ENCODE data around the gene PIMREG.

Gene PIMREG

DNA sequence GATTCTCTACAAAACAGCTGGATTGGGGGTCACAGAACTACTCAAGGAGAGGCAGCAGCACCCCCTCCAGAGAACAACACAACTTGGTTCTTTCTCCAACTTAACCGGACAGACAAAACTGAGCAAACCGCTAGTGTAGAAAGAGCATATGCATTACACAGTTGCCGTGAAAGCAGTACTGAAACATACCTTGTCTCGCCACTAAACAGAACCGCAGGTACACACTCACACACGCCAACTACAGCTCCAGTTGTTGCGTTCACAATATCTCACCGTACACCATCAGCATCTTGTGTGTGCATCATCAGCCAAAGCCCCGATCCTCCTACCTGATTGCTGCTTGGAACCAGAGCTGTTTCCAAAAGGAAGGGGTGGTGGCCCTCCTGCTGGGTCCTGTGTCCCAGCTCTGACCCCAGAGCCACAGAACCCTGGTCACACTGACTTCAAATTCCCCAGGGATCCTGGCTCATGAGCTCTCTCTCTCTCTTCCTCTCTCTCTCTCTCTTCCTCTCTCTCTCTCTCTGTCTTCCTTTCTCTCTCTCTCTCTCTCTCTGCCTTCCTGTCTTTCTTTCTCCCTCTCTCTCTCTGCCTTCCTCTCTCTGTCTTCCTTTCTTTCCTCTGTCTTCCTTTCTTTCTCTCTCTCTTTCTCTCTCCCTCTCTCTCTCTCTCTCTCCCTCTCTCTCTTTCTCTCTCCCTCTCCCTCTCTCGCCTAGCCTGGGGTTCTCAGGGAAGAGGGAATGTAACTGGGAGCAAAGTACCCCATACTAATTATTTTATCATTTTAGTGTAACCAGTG, 8.4 kb downstream of the PIMREG start:
- Histone ChIP-seq H3K9me3 (ENCODE audit: severe bottlenecking) (no peaks in the 10 kb centered on the region), H3K4me3 (ENCODE audit: severe bottlenecking) (no peak overlapping the region), H3K4me1 (ENCODE audit: insufficient read depth, poor library complexity, severe bottlenecking) (peaks cover 7% of the 10 kb centered on the region), H3K27ac (ENCODE audit: poor library complexity, severe bottlenecking) (no peak overlapping the region), H3K36me3 (ENCODE audit: low read depth) (peaks cover 16% of the 10 kb centered on the region; the same call in 1 of the 2 replicates), H3K27me3 (ENCODE audit: insufficient read depth, poor library complexity, severe bottlenecking) (no peaks in the 10 kb centered on the region)
- DNase-seq (ENCODE audit: low spot score) (no peak), ATAC-seq (ENCODE audit: low read depth) (no peak)
- TF ChIP-seq CTCF (IDR thresholded peaks at IDR 0.05; ENCODE audit: poor library complexity, severe bottlenecking) = no peak

DNA sequence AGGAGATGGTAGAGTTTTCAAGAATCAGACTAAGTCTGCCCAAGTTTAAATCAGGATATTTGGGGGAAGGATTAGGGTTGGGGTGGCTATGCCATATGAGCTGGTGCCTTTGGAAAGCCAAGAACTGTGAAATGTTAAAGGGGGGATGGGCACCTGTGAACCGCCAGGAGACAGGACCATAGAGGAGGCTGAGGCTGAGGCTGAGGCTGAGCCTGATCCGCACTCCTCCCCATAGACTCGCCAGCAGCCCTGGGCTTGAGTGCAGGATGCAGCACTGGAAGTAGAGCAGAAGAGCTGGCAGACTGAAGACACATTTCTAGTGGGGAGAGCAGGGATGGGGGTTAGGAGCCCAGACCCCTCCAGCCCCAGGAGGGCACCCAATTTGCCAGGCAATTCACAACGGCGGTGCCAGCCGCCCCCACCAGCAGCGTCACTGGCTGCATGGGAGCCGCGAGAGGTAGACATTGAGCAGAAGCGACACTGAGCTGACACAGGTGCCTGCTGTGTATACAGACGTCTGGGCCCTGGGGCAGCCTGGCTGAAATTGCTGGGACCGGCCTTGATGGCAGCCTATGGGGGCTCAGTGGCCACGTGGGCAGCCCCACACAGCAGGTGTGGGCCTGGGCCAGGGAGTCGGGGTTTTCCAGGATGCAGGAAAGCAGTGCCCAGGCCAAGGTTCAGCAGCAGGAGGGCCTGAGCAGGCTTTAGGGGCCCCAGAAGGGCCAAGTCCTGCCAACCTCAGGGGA, 9.2 kb downstream of the PIMREG start:
- Histone ChIP-seq H3K36me3 (ENCODE audit: low read depth) (peaks cover 16% of the 10 kb centered on the region; the same call in 1 of the 2 replicates), H3K4me3 (ENCODE audit: severe bottlenecking) (no peak overlapping the region), H3K4me1 (ENCODE audit: insufficient read depth, poor library complexity, severe bottlenecking) (peaks cover 7% of the 10 kb centered on the region), H3K27me3 (ENCODE audit: insufficient read depth, poor library complexity, severe bottlenecking) (no peaks in the 10 kb centered on the region), H3K9me3 (ENCODE audit: severe bottlenecking) (no peaks in the 10 kb centered on the region), H3K27ac (ENCODE audit: poor library complexity, severe bottlenecking) (no peak overlapping the region)
- TF ChIP-seq CTCF (IDR thresholded peaks at IDR 0.05; ENCODE audit: poor library complexity, severe bottlenecking) = no peak
- DNase-seq (ENCODE audit: low spot score) (no peak), ATAC-seq (ENCODE audit: low read depth) (no peak)

DNA sequence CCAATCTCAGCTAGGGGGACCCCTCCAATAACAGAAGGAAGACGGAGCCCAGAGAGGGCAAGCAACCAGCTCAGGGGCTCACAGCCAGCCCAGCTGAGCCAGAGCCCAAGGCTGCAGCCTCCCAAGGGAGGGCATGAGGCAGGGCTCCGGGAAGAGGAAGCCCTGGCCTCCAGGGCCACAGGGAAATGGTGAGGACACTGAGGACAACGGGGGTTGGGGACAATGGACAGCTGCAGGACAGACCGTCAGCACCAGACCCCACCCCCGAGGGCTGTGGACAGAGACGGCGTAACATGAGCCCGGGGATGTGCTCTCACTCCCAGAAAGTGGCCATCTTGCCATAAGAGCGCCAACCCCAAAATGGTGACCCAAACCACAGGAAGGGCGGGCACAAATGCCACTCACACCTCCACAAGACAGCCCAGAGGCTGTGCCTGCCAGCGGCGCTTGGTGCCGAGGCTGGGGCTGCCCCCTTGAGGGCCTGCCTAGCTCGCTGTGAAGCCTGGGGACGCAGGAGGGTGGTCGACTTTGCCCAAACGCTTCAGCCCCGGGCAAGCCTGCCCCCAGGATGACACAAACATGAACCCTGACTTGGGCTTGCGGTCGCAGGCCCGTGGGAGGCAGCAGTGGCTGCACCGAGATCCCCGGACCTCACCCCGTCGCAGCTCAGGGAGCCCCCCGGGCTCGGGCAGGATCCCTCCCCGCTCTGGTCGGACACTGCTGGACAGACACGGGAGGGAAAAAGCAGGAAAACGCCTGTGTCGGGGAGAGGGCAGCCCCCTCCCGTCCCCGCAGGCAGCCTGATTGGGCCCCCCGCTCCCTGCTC, 10.5 kb downstream of the PIMREG start:
- ATAC-seq (ENCODE audit: low read depth) (no peak), DNase-seq (ENCODE audit: low spot score) (no peak)
- peaks cover 4% of the 10 kb centered on the region; the same call in 1 of the 2 replicates for H3K36me3 ChIP-seq (ENCODE audit: low read depth)
- H3K27ac ChIP-seq (ENCODE audit: poor library complexity, severe bottlenecking) = no peak overlapping the region
- peaks cover 7% of the 10 kb centered on the region for H3K4me1 ChIP-seq (ENCODE audit: insufficient read depth, poor library complexity, severe bottlenecking)
- no peaks in the 10 kb centered on the region for H3K27me3 ChIP-seq (ENCODE audit: insufficient read depth, poor library complexity, severe bottlenecking)
- H3K9me3 ChIP-seq (ENCODE audit: severe bottlenecking) = no peaks in the 10 kb centered on the region
- no peak overlapping the region for H3K4me3 ChIP-seq (ENCODE audit: severe bottlenecking)
- TF ChIP-seq CTCF (IDR thresholded peaks at IDR 0.05; ENCODE audit: poor library complexity, severe bottlenecking) = no peak

DNA sequence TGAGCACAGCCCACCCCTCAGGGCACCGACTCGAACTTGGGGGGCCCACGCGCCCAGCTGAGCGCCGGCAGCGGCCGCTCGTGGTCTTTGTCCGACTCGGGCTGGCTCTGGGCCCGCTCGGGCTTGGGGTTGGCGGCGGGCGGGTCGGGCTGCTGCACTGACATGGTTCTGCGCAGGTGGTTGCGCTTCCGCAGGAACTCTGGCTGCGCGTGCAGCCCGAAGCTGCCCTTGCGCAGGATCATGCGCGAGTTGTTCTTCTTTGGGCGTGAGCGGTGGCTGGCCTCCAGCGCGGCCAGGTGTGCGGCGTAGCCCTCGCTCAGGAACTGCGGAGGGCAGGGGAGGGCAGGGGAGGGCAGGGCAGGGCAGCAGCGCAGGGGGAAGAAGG, 11.1 kb downstream of the PIMREG start:
- TF ChIP-seq CTCF (IDR thresholded peaks at IDR 0.05; ENCODE audit: poor library complexity, severe bottlenecking) = no peak
- no peaks in the 10 kb centered on the region for H3K27me3 ChIP-seq (ENCODE audit: insufficient read depth, poor library complexity, severe bottlenecking)
- no peak overlapping the region for H3K4me3 ChIP-seq (ENCODE audit: severe bottlenecking)
- ATAC-seq (ENCODE audit: low read depth) (no peak), DNase-seq (ENCODE audit: low spot score) (no peak)
- 0 out of 2 replicates have a peak, but pooled peaks cover 1% of the 10 kb centered on the region for H3K36me3 ChIP-seq (ENCODE audit: low read depth)
- H3K9me3 ChIP-seq (ENCODE audit: severe bottlenecking) = no peaks in the 10 kb centered on the region
- peaks cover 7% of the 10 kb centered on the region for H3K4me1 ChIP-seq (ENCODE audit: insufficient read depth, poor library complexity, severe bottlenecking)
- no peak overlapping the region for H3K27ac ChIP-seq (ENCODE audit: poor library complexity, severe bottlenecking)

Measured in RWPE2 (cell line).